HG03066 (cell line): ENCODE measurements around the gene DPP6.

Experiments
- ATAC-seq: cut with Tn5 transposase; IDR thresholded peaks from one replicate; pipeline ENCODE4 v1.9.1; 2021; ENCODE audit warnings: low read depth; ENCODE audit not compliant: unreplicated experiment

The DPP6 gene

DNA sequence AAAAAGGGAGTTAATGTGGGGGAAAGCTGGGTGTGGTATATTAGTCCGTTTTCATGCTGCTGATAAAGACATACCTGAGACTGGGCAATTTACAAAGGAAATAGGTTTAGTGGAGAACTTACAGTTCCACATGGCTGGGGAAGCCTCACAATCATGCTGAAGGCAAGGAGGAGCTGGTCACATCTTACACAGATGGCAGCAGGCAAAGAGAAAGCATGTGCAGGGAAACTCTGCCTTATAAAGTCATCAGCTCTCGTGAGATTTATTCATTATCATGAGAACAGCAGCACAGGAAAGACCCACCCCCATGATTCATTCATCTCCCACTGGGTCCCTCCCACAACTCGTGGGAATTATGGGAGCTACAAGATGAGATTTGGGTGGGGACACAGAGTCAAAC, 836.5 kb downstream of the DPP6 start:
- ATAC-seq, result no peak

DNA sequence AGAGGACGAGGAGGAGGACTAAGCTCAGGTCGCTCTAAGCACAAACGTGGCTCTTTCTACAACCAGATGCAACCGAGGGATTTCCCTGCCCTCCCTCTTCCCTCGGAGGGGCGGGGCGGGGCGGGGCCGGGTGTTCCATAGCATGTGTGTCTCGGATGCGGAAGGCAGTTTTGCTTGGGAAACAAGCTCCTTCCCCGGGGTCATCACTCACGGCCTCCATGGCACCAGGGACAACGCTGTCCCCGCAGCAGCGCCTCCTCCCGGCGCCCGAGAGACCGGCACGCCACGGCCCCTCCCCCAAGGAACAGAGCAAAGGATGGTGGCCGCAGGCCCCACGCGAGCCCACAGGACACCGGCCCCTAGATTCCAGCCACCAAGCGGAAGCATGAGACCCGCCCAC, 840.3 kb downstream of the DPP6 start:
- ATAC-seq, result no peak

DNA sequence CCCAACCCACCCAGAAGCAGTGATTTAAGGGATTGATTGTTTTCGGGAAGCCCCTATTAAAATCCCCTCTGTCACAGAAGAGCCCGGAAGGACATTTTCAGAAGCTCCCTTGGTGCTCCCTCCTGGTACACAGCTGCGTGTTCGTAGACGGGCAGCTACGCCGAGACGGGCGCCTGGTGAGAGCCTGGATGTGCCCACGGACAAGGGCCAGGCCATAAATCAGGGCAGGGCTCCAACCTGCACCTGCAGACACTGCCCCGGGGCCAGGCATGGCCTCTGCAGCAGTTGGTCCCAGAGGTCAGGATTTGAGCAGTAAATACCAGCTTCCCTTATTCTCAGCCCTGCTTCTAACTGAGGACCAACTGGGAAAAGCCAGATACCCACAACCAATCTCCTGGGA, 843.9 kb downstream of the DPP6 start:
- ATAC-seq, result no peak

DNA sequence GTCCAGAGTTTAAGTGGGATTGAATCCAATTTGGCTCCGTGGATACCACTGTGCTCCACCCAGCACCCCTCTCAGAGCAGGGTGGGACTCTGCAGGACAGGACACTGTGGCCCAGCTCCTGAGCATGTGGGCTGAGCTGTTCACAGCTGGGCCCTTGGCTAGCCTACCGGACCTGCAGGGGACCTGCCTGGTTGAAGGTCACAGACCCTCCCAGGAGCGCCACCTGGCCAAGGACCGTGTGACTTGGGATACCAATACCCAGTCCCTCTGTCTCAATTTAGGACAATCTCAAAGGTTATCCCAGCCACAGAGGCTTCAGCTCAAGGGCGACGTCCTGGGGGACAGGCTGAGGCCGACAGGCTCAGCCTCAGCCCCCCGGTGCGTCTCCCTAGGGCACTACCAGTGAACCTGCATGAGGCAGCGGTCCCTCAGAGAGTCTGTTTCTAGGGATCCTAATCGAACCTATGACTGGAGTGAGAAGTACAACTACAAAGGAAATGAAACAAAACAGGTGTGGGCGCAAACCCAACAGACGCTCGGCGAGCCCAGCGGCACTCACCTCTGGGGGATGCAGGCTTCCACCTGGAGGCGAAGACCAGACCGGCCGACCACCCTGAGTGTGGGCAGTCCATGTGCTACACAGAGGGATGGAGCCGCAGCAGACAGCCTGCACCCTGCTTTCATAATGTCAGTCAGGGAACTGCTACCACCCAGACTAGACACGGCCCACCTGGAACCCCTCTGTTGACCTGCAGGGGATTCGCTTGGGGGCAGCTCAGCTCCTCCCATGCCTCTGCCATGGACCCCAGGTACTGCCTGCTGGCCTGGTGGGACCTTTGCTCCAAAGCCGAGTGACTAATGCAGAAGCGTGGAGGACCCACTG, 847.0 kb downstream of the DPP6 start:
- no peak for ATAC-seq

DNA sequence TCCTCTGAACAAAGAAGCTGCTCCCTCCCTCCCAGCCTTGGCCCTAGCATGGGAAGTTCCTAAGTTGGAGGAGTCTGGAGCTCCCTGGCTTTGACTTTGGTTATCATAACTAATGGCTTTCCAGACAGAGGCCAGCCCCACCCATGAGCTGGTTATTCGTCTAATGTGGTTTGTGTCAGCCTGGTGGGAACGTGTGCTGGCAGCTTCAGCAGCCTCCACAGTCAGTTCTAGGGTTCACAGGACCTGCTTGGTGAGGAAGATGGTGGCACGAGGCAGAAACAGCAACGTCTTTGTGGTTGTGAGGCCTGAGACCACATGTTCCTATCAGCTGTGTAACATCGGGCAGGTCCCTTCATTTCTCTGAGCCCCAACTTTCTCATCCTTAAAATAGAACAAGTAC, 847.7 kb downstream of the DPP6 start:
- no peak for ATAC-seq

- ATAC-seq, result no peak
Measured at GRCh38 chr7:154902600-154903082, 850.4 kb downstream of the DPP6 start.

- ATAC-seq, result no peak
Measured at GRCh38 chr7:154903083-154903731, 851.0 kb downstream of the DPP6 start.

DNA sequence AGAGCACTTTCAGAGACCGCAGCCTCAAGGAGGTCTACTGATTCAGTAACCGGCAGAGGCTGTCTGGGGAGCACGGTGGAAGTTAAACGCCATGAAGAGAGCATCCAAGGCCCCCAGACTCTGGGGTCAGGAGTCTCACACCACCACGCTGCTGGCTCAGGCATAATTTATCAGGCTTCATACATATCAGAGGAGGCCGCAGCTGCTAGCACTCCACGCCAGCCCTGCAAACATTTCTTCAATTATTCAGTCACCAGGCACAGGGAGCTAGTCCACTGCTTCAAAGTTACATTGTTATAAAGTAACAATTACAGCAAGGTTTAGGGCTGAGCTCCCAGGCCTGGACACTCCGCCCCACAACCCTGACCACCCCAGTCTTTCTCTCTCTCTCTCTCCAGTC, 852.9 kb downstream of the DPP6 start:
- no peak for ATAC-seq

- no peak for ATAC-seq
Measured at GRCh38 chr7:154905615-154906014, 853.4 kb downstream of the DPP6 start.

DNA sequence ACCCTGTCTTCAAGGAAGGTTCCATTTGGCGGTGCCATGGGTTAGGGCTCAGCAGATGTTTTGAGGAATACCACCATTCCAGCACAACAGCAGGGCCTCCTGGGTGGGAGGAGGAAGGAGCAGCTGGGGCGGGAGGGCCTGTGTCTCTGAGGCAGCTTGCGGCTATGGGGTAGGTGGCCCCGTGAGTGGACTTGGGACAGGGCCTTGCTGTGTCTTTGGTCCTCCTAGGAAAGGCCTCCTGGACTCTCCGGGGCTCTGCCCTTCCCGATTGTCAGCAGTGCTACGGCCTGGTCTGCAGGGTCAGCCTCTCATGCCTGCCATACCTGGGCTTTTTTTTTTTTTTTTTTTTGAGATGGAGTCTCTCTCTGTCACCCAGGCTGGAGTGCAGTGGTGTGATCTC, 854.0 kb downstream of the DPP6 start:
- ATAC-seq, result no peak

DNA sequence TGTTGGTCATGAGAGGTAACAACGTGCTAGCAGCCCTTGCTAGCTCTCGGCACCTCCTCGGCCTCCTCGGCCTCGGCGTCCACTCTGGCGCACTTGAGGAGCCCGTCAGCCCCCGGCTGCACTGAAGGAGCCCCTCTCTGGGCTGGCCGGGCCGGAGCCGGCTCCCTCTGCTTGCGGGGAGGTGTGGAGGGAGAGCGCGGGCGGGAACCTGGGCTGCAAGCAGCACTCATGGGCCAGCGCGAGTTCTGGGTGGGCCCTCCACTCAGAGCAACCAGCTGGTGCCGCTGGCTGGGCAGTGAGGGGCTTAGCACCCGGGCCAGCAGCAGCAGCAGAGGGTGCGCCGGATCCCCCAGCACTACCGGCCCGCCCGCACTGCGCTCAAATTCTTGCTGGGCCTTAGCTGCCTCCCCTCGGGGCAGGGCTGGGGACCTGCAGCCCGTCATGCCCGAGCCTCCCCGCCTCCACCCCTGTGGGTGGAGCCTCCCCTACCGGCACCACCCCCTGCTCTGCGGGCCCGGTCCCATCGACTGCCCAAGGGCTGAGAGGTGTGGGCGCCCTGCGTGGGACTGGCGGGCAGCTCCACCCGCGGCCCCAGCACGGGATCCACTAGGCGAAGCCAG, 854.6 kb downstream of the DPP6 start:
- no peak for ATAC-seq

DNA sequence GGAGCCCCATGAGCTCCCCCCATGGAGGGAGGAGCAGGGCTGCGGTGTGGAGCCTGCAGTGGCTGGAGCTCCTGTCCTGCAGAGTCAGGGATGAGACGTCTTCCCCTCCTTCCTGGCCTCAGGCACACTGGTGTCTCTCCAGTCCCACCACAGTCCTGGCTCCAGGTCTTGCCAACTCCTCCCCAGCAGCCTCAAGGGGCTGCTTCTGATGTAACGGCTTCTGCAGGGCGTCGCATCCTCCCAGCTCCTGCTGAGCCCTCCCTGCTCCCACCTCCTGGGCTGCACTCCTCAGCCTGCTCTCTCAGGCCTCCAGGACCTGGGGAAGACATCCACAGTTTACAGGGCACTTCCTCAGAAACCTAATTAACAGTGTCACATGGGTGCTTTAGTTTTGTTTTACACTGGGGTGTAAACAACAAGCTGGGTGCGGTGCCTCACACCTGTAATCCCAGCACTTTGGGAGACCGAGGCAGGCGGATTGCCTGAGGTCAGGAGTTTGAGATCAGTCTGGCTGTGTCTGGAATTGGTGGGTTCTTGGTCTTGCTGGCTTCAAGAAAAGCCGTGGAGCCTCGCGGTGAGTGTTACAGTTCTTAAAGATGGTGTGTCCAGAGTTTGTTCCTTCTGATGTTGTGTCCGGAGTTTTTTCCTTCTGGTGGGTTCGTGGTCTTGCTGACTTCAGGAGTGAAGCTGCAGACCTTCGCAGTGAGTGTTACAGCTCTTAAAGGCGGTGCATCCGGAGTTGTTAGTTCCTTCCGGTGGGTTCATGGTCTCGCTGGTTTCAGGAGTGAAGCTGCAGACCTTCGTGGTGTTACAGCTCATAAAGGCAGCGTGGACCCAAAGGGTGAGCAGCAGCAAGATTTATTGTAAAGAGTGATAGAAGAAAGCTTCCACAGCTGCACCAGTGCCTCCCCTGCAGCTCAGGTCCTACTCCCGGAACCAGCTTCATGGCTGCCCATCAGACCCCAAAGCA, 855.7 kb downstream of the DPP6 start:
- no peak for ATAC-seq

- no peak for ATAC-seq
Measured at GRCh38 chr7:154909241-154910105, 857.3 kb downstream of the DPP6 start.

DNA sequence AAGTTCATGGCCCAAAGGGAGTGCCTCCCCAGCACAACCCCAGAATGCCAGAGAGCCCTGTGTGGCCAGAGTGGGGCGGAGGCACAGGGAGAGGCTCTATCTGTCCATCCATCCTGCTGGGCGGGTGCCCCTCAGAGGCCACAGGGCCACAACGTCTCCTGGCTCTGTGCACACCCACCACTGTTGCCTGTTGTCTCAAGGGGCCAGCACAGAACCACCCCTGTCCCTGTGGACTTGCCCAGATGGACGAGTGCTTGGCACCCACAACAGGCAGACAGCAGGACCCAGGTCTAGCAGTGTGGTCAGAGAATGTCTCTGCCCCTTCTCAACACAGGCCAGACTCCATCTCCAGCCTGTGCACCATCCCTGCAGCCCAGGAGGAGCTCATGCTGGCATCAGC, 857.9 kb downstream of the DPP6 start:
- ATAC-seq, result no peak

- no peak for ATAC-seq
Measured at GRCh38 chr7:154910977-154911376, 858.8 kb downstream of the DPP6 start.

- no peak for ATAC-seq
Measured at GRCh38 chr7:154911411-154911810, 859.2 kb downstream of the DPP6 start.

GRCh38 chr7:154911862-154912455, 859.8 kb downstream of the DPP6 start:
- no peak for ATAC-seq

DNA sequence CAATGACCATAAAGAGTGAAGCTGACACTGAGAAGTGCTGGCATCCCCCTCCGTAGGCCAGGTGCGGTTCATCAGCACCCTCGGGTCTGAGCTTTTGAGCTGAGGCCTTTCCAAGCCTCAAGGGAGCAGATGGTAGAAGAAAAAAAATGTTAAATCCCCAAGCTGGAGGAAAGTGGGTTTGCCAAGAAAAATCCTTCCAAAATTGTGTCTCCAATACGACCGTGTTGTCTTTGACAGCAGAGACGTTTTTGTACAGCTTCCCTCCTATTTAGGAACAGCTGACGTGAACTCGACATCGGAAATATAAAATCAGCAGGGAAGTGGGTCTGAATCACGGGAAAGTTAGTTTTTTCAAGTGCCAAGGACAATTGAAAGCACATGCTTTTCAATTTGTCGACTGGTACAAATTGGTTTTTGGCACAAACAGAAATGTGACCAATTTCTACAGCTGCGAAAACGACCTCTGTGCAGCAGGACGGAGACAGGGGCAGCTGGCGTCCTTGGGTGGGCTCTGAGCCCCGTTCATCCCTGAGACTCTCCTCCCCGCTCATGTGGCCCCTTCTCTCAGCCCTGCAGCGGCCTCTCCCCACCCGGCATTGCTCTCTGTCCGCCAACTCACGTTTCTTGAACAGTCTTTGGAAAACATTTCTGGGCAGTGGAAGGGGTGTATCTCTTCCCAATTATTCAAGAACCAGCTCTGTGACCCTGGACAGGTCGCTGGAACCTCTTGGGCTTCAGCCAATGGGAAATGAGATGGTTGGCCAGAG, 860.9 kb downstream of the DPP6 start:
- ATAC-seq, result no peak
